NCI-H774 (cell line): ENCODE data around the gene IL18RAP.

Experiments used
- DNase-seq: peaks from one replicate; lab custom pipeline; 2025; lab: John Stamatoyannopoulos, UW

The IL18RAP gene

GRCh38 chr2:102498414-102498813, 75.5 kb downstream of the IL18RAP start:
- DNase-seq = no peak

- DNase-seq = no peak
These were observed 76.6 kb downstream of the IL18RAP start for GRCh38 chr2:102499558-102499957.
